NOMO-1 treated with DMSO at 0.1 percent for 48 hours (cell line): ENCODE data around the gene D2HGDH.
"Not testable (repeated sequence)": the region's sequence is repeated elsewhere in the genome, so short reads cannot be mapped to it uniquely, and the experiment has no call there.

Experiments
- DNase-seq: peaks from one replicate; lab custom pipeline; 2025; ENCODE audit not compliant: unreplicated experiment; lab: John Stamatoyannopoulos, UW

Gene D2HGDH

DNA sequence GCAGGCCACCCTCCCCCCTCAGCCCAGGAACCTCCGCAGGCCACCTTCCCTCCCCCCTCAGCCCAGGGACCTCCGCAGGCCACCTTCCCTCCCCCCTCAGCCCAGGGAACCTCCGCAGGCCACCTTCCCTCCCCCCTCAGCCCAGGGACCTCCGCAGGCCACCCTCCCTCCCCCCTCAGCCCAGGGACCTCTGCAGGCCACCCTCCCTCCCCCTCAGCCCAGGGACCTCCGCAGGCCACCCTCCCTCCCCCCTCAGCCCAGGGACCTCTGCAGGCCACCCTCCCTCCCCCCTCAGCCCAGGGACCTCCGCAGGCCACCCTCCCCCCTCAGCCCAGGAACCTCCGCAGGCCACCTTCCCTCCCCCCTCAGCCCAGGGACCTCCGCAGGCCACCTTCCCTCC, 71.8 kb downstream of the D2HGDH start:
- DNase-seq = not testable (repeated sequence)

DNA sequence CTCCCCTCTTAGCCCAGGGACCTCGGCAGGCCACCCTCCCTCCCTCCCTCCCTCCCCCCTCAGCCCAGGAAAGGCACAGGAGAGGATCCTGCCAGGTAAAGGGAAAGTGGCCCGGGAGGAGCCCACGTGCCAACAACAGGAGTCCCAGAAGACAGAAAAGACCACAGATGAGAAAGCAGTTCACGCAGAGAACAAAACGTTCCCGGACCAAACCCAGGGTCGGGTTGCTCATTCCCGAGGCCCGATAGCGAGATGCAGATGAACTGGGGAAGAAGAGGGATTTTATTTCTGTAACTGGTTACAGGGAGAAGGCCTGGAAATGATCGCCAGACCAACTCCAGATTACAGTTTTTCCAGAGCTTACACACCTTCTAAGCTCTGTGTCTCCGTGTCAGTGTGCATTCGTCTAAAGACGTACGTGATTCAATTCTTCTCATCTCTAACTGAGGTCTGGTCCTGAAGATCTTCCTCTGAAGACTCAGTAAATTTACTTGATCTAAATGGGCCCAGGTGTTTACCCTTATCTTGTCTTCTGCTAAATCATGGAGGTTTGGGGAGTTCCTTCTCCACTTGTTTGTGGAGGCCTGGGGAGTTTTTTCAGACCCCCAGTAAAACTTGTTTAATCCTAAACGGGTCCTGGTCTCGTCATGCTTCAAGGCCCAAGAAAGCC, 73.8 kb downstream of the D2HGDH start:
- DNase-seq = no peak

DNA sequence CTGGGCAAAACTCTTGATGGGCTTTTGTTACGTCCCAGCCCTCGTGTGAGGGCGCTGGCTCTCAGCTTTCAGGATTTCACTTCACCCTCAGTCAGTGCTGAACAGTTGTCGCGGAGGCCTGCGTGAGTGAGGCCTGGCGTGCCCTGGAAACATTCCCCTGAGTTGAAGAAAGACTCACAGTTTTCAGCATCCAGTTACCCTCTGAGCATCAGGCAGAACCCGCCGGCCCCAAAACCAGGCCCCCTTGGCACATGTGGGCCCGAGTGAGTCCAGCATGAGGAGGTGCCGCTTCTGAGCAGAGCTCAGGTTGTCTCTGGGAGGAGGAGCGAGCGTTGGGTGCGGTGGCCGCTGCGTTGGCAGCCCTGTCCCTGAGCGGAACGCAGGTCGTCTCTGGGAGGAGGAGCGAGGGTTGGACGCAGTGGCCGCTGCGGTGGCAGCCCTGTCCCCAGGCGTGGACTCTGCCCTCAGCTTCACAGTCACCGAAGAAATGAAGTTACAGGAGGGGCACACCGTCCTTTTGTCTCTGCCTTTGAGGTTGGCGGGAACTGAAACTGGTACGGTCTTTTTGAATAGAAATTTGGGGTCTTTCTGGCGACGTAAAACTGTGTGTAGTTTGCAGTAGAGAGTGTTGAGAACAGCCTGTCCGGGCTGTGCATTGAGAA, 74.4 kb downstream of the D2HGDH start, which contains the start of gene NEU4:
NEU4 (plus strand) TSS at position 473 of the 662 bp plus-strand sequence. CDS start 5,292 bp downstream, outside the sequence.
- no peak for DNase-seq

- no peak for DNase-seq
Measured at GRCh38 chr2:241809383-241810306, 75.2 kb downstream of the D2HGDH start.

DNA sequence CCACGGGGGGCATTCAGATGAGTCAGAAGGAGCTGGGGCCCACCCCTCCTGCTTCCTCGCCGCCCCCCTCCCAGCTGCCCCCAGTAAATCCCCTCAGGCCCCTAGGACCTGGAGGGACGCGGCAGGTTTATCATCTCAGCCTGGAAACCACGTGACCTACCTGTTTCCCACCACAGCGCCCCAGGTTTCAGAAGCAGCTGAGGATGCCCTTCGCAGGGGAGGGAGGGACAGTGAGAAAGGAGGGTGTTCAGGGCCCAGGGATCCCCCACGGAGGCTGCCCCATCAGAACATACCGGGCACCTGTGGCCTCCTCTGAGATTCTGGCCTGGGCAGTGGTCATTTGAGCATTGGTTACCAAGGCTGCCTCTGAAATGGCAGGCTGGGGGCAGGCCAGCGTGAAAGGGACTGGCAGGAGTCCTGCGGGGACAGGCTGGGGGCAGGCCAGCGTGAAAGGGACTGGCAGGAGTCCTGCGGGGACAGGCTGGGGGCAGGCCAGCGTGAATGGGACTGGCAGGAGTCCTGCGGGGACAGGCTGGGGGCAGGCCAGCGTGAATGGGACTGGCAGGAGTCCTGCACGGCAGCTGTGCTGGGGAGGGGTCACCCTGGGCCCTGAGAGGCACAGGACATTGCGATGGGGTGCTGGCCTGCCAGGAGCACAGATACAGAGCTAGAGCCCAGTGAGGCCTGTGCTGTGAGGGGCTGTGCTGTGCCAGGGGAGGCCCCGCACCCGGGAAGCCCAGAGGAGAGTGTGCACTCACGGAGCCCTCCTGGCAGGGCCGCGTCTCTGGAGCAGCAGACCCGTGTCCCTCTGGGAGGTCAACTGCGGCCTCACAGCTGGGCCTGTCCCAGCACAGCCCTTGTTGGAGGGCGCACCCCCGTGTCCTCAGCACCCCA, 76.1 kb downstream of the D2HGDH start:
- no peak for DNase-seq

GRCh38 chr2:241811201-241811951, 76.9 kb downstream of the D2HGDH start:
- no peak for DNase-seq

DNA sequence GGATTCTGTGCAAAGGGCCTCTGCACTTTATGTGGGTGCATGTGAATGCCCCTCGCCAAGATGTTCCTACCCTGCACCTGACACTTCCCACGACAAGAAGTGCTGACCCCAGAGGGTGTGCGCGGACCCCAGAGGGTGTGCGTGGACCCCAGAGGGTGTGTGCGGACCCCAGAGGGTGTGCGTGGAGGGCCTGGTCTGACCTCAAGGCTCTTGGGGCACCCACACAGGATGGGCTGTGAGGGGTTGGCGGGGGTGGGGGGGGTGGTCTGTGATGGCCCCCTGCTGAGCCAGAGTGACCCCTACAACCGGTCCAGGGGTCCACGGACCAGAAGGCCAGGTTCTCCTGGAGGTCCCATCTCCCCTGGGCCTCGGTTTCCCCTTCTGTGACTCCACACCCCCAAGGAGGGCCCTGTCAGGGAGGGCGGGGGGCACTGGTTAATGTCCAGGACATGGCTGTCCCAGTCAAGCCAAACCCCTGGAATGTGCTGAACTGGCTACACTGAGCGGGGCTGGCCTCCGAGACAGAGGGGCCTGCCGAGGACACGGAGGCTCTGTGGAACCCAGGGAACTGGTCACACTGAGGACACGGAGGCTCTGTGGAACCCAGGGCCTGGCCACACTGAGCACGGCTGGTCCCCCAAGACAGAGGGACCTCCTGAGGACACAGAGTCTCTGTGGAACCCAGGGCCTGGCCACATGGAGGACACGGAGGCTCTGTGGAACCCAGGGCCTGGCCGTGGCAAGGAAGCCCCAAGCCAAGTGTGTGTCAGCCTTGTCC, 77.7 kb downstream of the D2HGDH start:
- no peak for DNase-seq

DNA sequence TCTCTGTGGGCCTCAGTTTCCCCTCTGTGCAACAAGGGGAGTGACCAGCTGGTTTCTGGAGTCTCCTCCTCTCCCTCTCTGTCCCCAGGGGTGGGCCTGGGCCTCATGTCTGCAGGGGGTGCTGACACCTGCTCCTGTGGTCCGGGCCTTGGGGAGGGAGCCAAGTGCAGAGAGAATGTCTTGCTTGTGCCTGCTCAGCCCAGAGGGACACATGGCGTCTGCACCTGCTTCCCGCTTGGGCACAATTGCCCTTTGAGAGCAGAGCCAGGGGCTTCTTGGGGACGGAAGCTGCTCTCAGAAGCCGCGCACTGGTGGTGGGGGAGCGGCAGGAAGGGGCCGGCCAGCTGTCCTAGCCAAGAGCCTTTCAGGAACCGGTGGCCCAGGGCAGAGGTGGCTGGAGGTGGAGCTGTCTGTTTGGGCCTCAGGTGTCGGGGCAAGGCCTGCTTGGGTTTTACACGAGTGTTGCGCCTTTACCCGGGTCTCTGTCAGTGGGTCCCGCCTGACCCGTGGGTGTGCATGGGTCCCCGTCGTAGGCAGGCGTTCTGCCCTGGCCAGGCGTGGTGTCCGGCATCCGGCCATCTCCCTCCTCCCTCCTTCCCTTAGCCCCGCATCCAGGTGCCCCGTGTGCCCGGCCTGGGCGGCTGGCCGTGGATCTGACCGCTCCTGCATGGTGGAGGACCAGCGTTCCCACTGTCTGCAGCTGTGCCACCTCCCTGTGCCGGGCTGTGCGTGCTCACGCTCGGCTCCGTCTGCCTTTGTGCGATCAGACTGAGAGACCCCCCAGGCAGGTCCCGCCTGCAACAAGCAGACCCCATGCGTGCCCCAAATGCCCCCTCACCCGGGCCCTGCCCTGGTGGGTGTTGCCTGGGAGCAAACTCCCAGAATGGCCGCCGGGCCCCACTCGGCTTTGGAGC, 78.6 kb downstream of the D2HGDH start:
- no peak for DNase-seq

- no peak for DNase-seq
Measured at GRCh38 chr2:241813644-241814392, 79.4 kb downstream of the D2HGDH start.

DNA sequence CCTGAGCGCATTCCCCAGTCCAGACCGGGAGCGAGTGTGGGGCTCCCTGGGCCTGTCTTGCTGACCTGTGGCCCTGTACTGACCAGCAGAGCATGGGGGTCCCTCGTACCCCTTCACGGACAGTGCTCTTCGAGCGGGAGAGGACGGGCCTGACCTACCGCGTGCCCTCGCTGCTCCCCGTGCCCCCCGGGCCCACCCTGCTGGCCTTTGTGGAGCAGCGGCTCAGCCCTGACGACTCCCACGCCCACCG, 79.9 kb downstream of the D2HGDH start:
- DNase-seq = no peak

DNA sequence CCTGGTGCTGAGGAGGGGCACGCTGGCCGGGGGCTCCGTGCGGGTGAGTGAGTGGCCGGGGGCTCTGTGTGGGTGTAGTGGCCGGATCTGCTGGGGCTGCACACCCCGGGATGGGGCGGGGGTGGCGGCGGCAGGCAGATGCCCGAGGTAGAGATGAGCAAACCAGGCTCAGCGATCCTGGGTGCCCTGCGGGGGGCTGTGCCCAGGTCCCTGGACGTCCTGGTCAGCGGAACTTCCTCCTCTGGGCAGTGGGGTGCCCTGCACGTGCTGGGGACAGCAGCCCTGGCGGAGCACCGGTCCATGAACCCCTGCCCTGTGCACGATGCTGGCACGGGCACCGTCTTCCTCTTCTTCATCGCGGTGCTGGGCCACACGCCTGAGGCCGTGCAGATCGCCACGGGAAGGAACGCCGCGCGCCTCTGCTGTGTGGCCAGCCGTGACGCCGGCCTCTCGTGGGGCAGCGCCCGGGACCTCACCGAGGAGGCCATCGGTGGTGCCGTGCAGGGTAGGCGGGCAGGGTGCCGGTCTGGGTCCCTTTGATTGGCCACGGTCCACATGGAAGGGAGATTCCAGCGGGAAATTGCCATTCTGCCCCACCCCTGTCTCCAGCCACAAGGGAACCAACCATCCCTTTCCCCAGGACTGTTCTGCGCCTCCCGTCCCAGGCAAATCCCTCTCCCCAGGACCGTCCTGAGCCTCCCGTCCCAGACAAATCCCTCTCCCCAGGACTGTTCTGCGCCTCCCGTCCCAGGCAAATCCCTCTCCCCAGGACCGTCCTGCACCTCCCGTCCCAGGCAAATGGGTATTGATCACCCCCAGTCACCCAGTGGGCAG, 80.4 kb downstream of the D2HGDH start:
- no peak for DNase-seq

DNA sequence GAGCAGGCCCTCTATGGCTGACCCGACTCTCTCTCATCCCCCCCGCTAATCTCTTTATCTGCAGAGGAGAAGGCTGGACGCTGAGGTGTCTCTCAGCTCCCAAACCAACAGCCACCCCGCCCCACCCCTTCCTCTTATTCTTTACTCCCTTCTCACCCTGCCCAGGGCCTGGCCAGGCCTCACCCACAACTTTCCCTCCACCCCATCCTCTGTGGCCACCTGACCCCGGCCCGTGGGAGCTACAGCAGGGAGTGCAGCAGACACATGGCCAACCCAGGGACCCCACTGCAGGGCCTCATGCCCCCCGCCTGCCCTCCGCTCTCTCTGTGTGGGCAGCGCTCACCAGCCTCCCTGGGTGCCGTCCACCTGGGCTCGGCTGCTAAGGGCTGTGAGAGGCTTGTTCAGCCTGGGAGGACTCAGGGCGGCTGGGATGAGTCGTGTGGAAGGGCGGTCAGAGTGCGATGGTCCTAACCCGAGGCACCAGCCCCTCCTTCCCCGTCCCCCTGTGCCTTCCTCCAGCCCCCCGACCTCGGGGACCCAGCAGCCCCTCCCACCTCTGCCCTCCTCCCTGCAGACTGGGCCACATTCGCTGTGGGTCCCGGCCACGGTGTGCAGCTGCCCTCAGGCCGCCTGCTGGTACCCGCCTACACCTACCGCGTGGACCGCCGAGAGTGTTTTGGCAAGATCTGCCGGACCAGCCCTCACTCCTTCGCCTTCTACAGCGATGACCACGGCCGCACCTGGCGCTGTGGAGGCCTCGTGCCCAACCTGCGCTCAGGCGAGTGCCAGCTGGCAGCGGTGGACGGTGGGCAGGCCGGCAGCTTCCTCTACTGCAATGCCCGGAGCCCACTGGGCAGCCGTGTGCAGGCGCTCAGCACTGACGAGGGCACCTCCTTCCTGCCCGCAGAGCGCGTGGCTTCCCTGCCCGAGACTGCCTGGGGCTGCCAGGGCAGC, 81.3 kb downstream of the D2HGDH start:
- DNase-seq = no peak

- no peak for DNase-seq
Measured at GRCh38 chr2:241816431-241817121, 82.1 kb downstream of the D2HGDH start.

GRCh38 chr2:241817126-241817820, 82.8 kb downstream of the D2HGDH start:
- DNase-seq = peak; percentile 44
